CD4-positive, alpha-beta T cell (primary cell): ENCODE data around the gene TMEM87B. TPM values are rescaled to one million over a fixed set of nuclear protein-coding genes. Genes with fewer than 3 reads are reported as not detected.

Experiments
- ATAC-seq: fragments of 200-7000 bp; cut with Tn5 transposase; one replicate; pipeline ENCODE4 v1.10.0; 2022; ENCODE audit warnings: mild to moderate bottlenecking; ENCODE audit not compliant: poor library complexity
- CTCF ChIA-PET: fragments of 350-600 bp; sonication (Branson Sonifier 250); formaldehyde crosslinking; loops from one replicate; lab custom pipeline; 2021; ENCODE audit warnings: antibody characterized with exemption, inconsistent platforms; lab: Charles Lee
- POLR2A ChIA-PET: fragments of 350-600 bp; sonication (Branson Sonifier 250); formaldehyde crosslinking; loops from one replicate; lab custom pipeline; 2021; ENCODE audit warnings: antibody characterized with exemption, inconsistent platforms; lab: Charles Lee
- DNase-seq, 14 experiments: peaks; one replicate each; pipeline ENCODE4 v3.0.0-alpha.2; 2013 to 2020; ENCODE audit warnings: mixed read lengths in 2 of 14
- H3K27ac ChIP-seq, 2 donors: one replicate each; pipeline versions ENCODE4 v1.5.1 to v1.7.0; 2013; ENCODE audit warnings: low read length in 2 of 2, low read depth in 1 of 2, mild to moderate bottlenecking in 1 of 2
- H3K27me3 ChIP-seq, 2 experiments: 1 replicate in 1 of 2; 2 replicates in 1 of 2; pipeline versions ENCODE4 v1.6.1 to v1.7.0; 2013; ENCODE audit warnings: low read length in 2 of 2, control low read depth in 1 of 2, mild to moderate bottlenecking in 1 of 2, moderate library complexity in 1 of 2; ENCODE audit not compliant: insufficient read depth in 2 of 2, control insufficient read depth in 1 of 2
- H3K36me3 ChIP-seq: one replicate; pipeline ENCODE4 v1.6.1; 2013; ENCODE audit warnings: low read length, control low read depth; ENCODE audit not compliant: insufficient read depth
- H3K4me1 ChIP-seq: one replicate; pipeline ENCODE4 v1.6.1; 2013; ENCODE audit warnings: low read length, control low read depth; ENCODE audit not compliant: insufficient read depth
- H3K4me3 ChIP-seq: one replicate; pipeline ENCODE4 v1.5.1; 2013; ENCODE audit warnings: mild to moderate bottlenecking, low read length, moderate library complexity
- H3K9me3 ChIP-seq, 2 experiments: 1 replicate in 1 of 2; 2 replicates in 1 of 2; pipeline versions ENCODE4 v1.6.1 to v1.7.0; 2013; ENCODE audit warnings: low read length in 2 of 2, mild to moderate bottlenecking in 2 of 2, control low read depth in 1 of 2, moderate library complexity in 1 of 2; ENCODE audit not compliant: control insufficient read depth in 1 of 2, insufficient read depth in 1 of 2
- H3K27ac Mint-ChIP-seq: one replicate; pipeline ENCODE4 v1.8.0; 2020; ENCODE audit warnings: mixed read lengths
- H3K27me3 Mint-ChIP-seq: one replicate; pipeline ENCODE4 v1.8.0; 2021; ENCODE audit warnings: mixed read lengths
- H3K36me3 Mint-ChIP-seq: one replicate; pipeline ENCODE4 v1.8.0; 2021; ENCODE audit warnings: low read depth, mixed read lengths
- H3K4me1 Mint-ChIP-seq: one replicate; pipeline ENCODE4 v1.8.0; 2021; ENCODE audit warnings: low read depth, mixed read lengths
- H3K4me3 Mint-ChIP-seq: one replicate; pipeline ENCODE4 v1.8.0; 2020; ENCODE audit warnings: mild to moderate bottlenecking, mixed read lengths
- H3K9me3 Mint-ChIP-seq: one replicate; pipeline ENCODE4 v1.8.0; 2020; ENCODE audit warnings: mixed read lengths
- intact Hi-C, 2 experiments: fragments of 100-400 bp; cut with DNase I in 1 of 2; cut with micrococcal nuclease in 1 of 2; formaldehyde crosslinking; loops; one replicate each; pipeline versions ENCODE4 v1.15.1 to v1.9.0; 2023 to 2025; cut with DNase I, micrococcal nuclease
- total RNA-seq, 174 experiments: library from RNA in 2 of 174; stranded (reverse) in 2 of 174; gene quantifications; one replicate each; pipeline ENCODE4 v1.2.3 and lab custom pipeline; 2021 to 2026
- TF ChIP-seq, protein P1 (sequence below): fragments of 200-600 bp; IDR thresholded peaks from one replicate; pipeline ENCODE4 v1.8.0; 2022; ENCODE audit warnings: antibody characterized with exemption, mild to moderate bottlenecking

TMEM87B gene
- total RNA-seq, 2 experiments from 2014 or later = 8.9 to 12.1 TPM

- DNase-seq = peak in 1 of 14 experiments; percentile 2
- no peaks in the 10 kb centered on the region for H3K4me1 Mint-ChIP-seq
- H3K27me3 ChIP-seq = no peaks in the 10 kb centered on the region
- H3K4me3 ChIP-seq = no peak overlapping the region
- no peak overlapping the region for H3K27ac Mint-ChIP-seq
- TF ChIP-seq, protein P1, sequence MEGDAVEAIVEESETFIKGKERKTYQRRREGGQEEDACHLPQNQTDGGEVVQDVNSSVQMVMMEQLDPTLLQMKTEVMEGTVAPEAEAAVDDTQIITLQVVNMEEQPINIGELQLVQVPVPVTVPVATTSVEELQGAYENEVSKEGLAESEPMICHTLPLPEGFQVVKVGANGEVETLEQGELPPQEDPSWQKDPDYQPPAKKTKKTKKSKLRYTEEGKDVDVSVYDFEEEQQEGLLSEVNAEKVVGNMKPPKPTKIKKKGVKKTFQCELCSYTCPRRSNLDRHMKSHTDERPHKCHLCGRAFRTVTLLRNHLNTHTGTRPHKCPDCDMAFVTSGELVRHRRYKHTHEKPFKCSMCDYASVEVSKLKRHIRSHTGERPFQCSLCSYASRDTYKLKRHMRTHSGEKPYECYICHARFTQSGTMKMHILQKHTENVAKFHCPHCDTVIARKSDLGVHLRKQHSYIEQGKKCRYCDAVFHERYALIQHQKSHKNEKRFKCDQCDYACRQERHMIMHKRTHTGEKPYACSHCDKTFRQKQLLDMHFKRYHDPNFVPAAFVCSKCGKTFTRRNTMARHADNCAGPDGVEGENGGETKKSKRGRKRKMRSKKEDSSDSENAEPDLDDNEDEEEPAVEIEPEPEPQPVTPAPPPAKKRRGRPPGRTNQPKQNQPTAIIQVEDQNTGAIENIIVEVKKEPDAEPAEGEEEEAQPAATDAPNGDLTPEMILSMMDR = no peak
- ATAC-seq = no peak
- H3K4me3 Mint-ChIP-seq = no peak overlapping the region
- H3K36me3 ChIP-seq = no peaks in the 10 kb centered on the region
- no peaks in the 10 kb centered on the region for H3K4me1 ChIP-seq
- ChIA-PET CTCF (interaction anchor here (1.2 kb wide), 1 partner anchor 22 kb away, joined by 3 read pairs; no protein-coding TSS in a partner anchor), POLR2A (no interaction called here)
- no peaks in the 10 kb centered on the region for H3K27me3 Mint-ChIP-seq
- H3K9me3 ChIP-seq = no peaks in the 10 kb centered on the region
- no peaks in the 10 kb centered on the region for H3K9me3 Mint-ChIP-seq
- H3K36me3 Mint-ChIP-seq = no peaks in the 10 kb centered on the region
- H3K27ac ChIP-seq = no peak overlapping the region
- intact Hi-C loops = no loop called here
These were observed 92.5 kb downstream of the TMEM87B start for GRCh38 chr2:112147382-112148168.

DNA sequence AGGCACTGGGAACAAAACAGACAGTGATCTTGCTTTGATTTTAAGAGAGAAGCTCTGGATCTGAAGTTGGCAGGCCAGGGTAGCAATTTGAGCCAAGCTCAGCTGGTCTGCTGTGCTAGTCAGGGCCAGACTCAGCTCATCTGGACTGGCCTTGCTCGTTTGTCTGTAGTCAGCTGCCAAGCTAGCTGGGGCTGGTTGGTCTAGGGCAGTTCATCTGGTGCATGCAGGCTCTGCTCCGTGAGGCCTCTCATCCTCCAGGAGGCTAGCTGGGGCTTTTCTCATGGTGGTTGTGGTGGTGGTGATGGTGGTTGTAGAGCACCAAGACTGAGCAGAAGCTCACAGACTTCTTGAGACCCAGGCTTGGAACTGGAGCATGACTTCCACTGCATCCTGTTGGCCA is 93.4 kb downstream of the TMEM87B start:
- Histone ChIP-seq H3K27ac (no peak overlapping the region), H3K4me1 (no peaks in the 10 kb centered on the region), H3K4me3 (no peak overlapping the region), H3K27me3 (no peaks in the 10 kb centered on the region), H3K9me3 (no peaks in the 10 kb centered on the region), H3K36me3 (no peaks in the 10 kb centered on the region)
- POLR2A ChIA-PET = no interaction called here
- CTCF ChIA-PET = interaction anchor here (1.2 kb wide), 1 partner anchor 23 kb away, joined by 3 read pairs; no protein-coding TSS in a partner anchor
- H3K27me3 Mint-ChIP-seq = no peaks in the 10 kb centered on the region
- H3K36me3 Mint-ChIP-seq = no peaks in the 10 kb centered on the region
- H3K4me1 Mint-ChIP-seq = no peaks in the 10 kb centered on the region
- intact Hi-C loops = no loop called here
- no peaks in the 10 kb centered on the region for H3K9me3 Mint-ChIP-seq
- DNase-seq (no peak), ATAC-seq (no peak)
- TF ChIP-seq, protein P1 = no peak
- no peak overlapping the region for H3K4me3 Mint-ChIP-seq
- no peak overlapping the region for H3K27ac Mint-ChIP-seq

- no peaks in the 10 kb centered on the region for H3K27me3 ChIP-seq
- H3K4me1 ChIP-seq = no peaks in the 10 kb centered on the region
- Mint-ChIP-seq H3K4me1 (peaks cover 4% of the 10 kb centered on the region), H3K4me3 (no peak overlapping the region), H3K27me3 (no peaks in the 10 kb centered on the region), H3K36me3 (no peaks in the 10 kb centered on the region), H3K27ac (no peak overlapping the region), H3K9me3 (no peaks in the 10 kb centered on the region)
- intact Hi-C loops = no loop called here
- no peak overlapping the region for H3K4me3 ChIP-seq
- DNase-seq = peak in 1 of 14 experiments; percentile 12
- no peak overlapping the region for H3K27ac ChIP-seq
- no peaks in the 10 kb centered on the region for H3K9me3 ChIP-seq
- H3K36me3 ChIP-seq = no peaks in the 10 kb centered on the region
- ChIA-PET POLR2A (no interaction called here), CTCF (no interaction called here)
- TF ChIP-seq, protein P1 = no peak
- ATAC-seq = no peak
These were observed 94.1 kb downstream of the TMEM87B start for GRCh38 chr2:112149194-112149593.
